CD4-positive, alpha-beta T cell treated with Interleukin-17A for 1 hour (primary cell): Measurements from ENCODE around the gene SP2.

Source experiments
- DNase-seq: peaks from one replicate; pipeline ENCODE4 v3.0.0-alpha.2; 2020

The SP2 gene

GRCh38 chr17:47871048-47871447 is 25.0 kb upstream of the SP2 start:
- no peak for DNase-seq

- DNase-seq: no peak
Measured at GRCh38 chr17:47872019-47872650, 23.9 kb upstream of the SP2 start.

GRCh38 chr17:47872651-47873161 is 23.3 kb upstream of the SP2 start:
- no peak for DNase-seq

GRCh38 chr17:47873200-47874090 is 22.6 kb upstream of the SP2 start:
- DNase-seq: no peak

- DNase-seq: no peak
Measured at GRCh38 chr17:47875011-47875985, 20.7 kb upstream of the SP2 start.

GRCh38 chr17:47877368-47878034 is 18.5 kb upstream of the SP2 start:
- no peak for DNase-seq

GRCh38 chr17:47878203-47879027 is 17.6 kb upstream of the SP2 start:
- no peak for DNase-seq

- DNase-seq: no peak
Measured at GRCh38 chr17:47879028-47879585, 16.9 kb upstream of the SP2 start.

GRCh38 chr17:47879776-47880454 is 16.1 kb upstream of the SP2 start:
- DNase-seq: no peak

- no peak for DNase-seq
Measured at GRCh38 chr17:47882247-47882646, 13.8 kb upstream of the SP2 start.

- DNase-seq: no peak
Measured at GRCh38 chr17:47882695-47883588, 13.1 kb upstream of the SP2 start.

GRCh38 chr17:47883589-47884426 is 12.2 kb upstream of the SP2 start:
- no peak for DNase-seq

GRCh38 chr17:47884427-47884740 is 11.7 kb upstream of the SP2 start:
- DNase-seq: no peak

GRCh38 chr17:47884905-47885730 is 10.9 kb upstream of the SP2 start:
- DNase-seq: peak; percentile 25

- DNase-seq: no peak
Measured at GRCh38 chr17:47888293-47888692, 7.7 kb upstream of the SP2 start.

- peak; percentile 90 for DNase-seq
Measured at GRCh38 chr17:47889734-47890529, 6.1 kb upstream of the SP2 start.
